ENCODE measurements around the gene CDH19. TPM values are rescaled to one million over a fixed set of nuclear protein-coding genes. Genes with fewer than 3 reads are reported as not detected.
A peak's percentile ranks its signal among the peaks of the same experiment; 100 is the strongest.
"Not testable (repeated sequence)": the region's sequence is repeated elsewhere in the genome, so short reads cannot be mapped to it uniquely, and the experiment has no call there.

The CDH19 gene
- total and polyA plus RNA-seq, 2 donors from 2014 or later: 0.37 to 0.94 TPM

- H3K36me3 ChIP-seq (ENCODE audit: control insufficient read depth in 2 of 3, insufficient read depth in 3 of 3, low read length in 3 of 3): no peaks in the 10 kb centered on the region
- H3K9me3 ChIP-seq (ENCODE audit: control insufficient read depth in 2 of 3, insufficient read depth in 1 of 3, low read length in 3 of 3): no peaks in the 10 kb centered on the region
- FAIRE-seq (no peak), DNase-seq (peak in 4 of 5 donors; percentile 84 to 91 (median 88))
- H3K9ac ChIP-seq (ENCODE audit: low read length in 3 of 3): no peak overlapping the region
- no peak overlapping the region for H3K27ac ChIP-seq (ENCODE audit: low read depth in 2 of 2, low read length in 2 of 2)
- no peaks in the 10 kb centered on the region for H3K4me1 ChIP-seq (ENCODE audit: control insufficient read depth in 2 of 3, insufficient read depth in 2 of 3, low read depth in 1 of 3, low read length in 3 of 3)
- TF ChIP-seq CTCF (IDR thresholded peaks at IDR 0.05; ENCODE audit: borderline replicate concordance, extremely low read depth, insufficient read depth): peak; percentile 41
- no peak overlapping the region for H3K4me3 ChIP-seq (ENCODE audit: low read length in 3 of 3)
- no peaks in the 10 kb centered on the region for H3K27me3 ChIP-seq (ENCODE audit: control insufficient read depth, insufficient read depth, low read length)
- intact Hi-C loops (cut with DNase I): no loop called here
Measured at GRCh38 chr18:66495844-66496243, 108.0 kb downstream of the CDH19 start.

GRCh38 chr18:66473882-66474281 is 130.0 kb downstream of the CDH19 start:
- H3K27me3 ChIP-seq (ENCODE audit: control insufficient read depth, insufficient read depth, low read length): no peaks in the 10 kb centered on the region
- intact Hi-C loops (cut with DNase I): no loop called here
- H3K36me3 ChIP-seq (ENCODE audit: control insufficient read depth in 2 of 3, insufficient read depth in 3 of 3, low read length in 3 of 3): no peaks in the 10 kb centered on the region
- no peaks in the 10 kb centered on the region for H3K9me3 ChIP-seq (ENCODE audit: control insufficient read depth in 2 of 3, insufficient read depth in 1 of 3, low read length in 3 of 3)
- peak in 1 of 5 donors; percentile 4 for DNase-seq
- FAIRE-seq: no peak
- no peak overlapping the region for H3K9ac ChIP-seq (ENCODE audit: low read length in 3 of 3)
- H3K27ac ChIP-seq (ENCODE audit: low read depth in 2 of 2, low read length in 2 of 2): no peak overlapping the region
- H3K4me1 ChIP-seq (ENCODE audit: control insufficient read depth in 2 of 3, insufficient read depth in 2 of 3, low read depth in 1 of 3, low read length in 3 of 3): no peaks in the 10 kb centered on the region
- no peak overlapping the region for H3K4me3 ChIP-seq (ENCODE audit: low read length in 3 of 3)
- TF ChIP-seq CTCF (IDR thresholded peaks at IDR 0.05; ENCODE audit: borderline replicate concordance, extremely low read depth, insufficient read depth): no peak

GRCh38 chr18:66466184-66466583 is 137.7 kb downstream of the CDH19 start:
- H3K9ac ChIP-seq (ENCODE audit: low read length in 3 of 3); DNase-seq; intact Hi-C loops (cut with DNase I); H3K4me1 ChIP-seq (ENCODE audit: control insufficient read depth in 2 of 3, insufficient read depth in 2 of 3, low read depth in 1 of 3, low read length in 3 of 3); FAIRE-seq; H3K4me3 ChIP-seq (ENCODE audit: low read length in 3 of 3); H3K27ac ChIP-seq (ENCODE audit: low read depth in 2 of 2, low read length in 2 of 2); H3K36me3 ChIP-seq (ENCODE audit: control insufficient read depth in 2 of 3, insufficient read depth in 3 of 3, low read length in 3 of 3); H3K9me3 ChIP-seq (ENCODE audit: control insufficient read depth in 2 of 3, insufficient read depth in 1 of 3, low read length in 3 of 3); H3K27me3 ChIP-seq (ENCODE audit: control insufficient read depth, insufficient read depth, low read length): not testable (repeated sequence)

GRCh38 chr18:66461344-66461743 is 142.5 kb downstream of the CDH19 start:
- H3K9me3 ChIP-seq (ENCODE audit: control insufficient read depth in 2 of 3, insufficient read depth in 1 of 3, low read length in 3 of 3): no peaks in the 10 kb centered on the region
- no peak overlapping the region for H3K27ac ChIP-seq (ENCODE audit: low read depth in 2 of 2, low read length in 2 of 2)
- FAIRE-seq (no peak), DNase-seq (no peak)
- H3K9ac ChIP-seq (ENCODE audit: low read length in 3 of 3): no peak overlapping the region
- intact Hi-C loops (cut with DNase I): no loop called here
- H3K36me3 ChIP-seq (ENCODE audit: control insufficient read depth in 2 of 3, insufficient read depth in 3 of 3, low read length in 3 of 3): no peaks in the 10 kb centered on the region
- no peak for TF ChIP-seq CTCF (IDR thresholded peaks at IDR 0.05; ENCODE audit: borderline replicate concordance, extremely low read depth, insufficient read depth)
- H3K4me1 ChIP-seq (ENCODE audit: control insufficient read depth in 2 of 3, insufficient read depth in 2 of 3, low read depth in 1 of 3, low read length in 3 of 3): no peaks in the 10 kb centered on the region
- H3K27me3 ChIP-seq (ENCODE audit: control insufficient read depth, insufficient read depth, low read length): no peaks in the 10 kb centered on the region
- no peak overlapping the region for H3K4me3 ChIP-seq (ENCODE audit: low read length in 3 of 3)
